Gastrocnemius medialis (tissue), 4 donors: ENCODE data around the gene LMO7. TPM values are rescaled to one million over a fixed set of nuclear protein-coding genes. Genes with fewer than 3 reads are reported as not detected.
"Not testable (repeated sequence)": the region's sequence is repeated elsewhere in the genome, so short reads cannot be mapped to it uniquely, and the experiment has no call there.

Source experiments
- ATAC-seq, 2 donors: fragments of 150-250 bp; one replicate each; pipeline ENCODE4 v1.9.1; 2016
- DNase-seq, 2 donors: peaks; one replicate each; pipeline ENCODE4 v3.0.0-alpha.2; 2019
- H3K27ac ChIP-seq, 4 donors: fragments of 200-600 bp; sonication (generic); 1 replicate in 1 of 4; 2 replicates in 3 of 4; pipeline ENCODE4 v1.5.1; 2016 to 2018; ENCODE audit warnings: mild to moderate bottlenecking in 2 of 4, moderate library complexity in 1 of 4
- H3K27me3 ChIP-seq, 3 donors: fragments of 200-600 bp; sonication (generic) in 2 of 3; 1 replicate in 1 of 3; 2 replicates in 2 of 3; pipeline versions ENCODE4 v1.5.1 to v1.6.0; 2016 to 2019; ENCODE audit warnings: mild to moderate bottlenecking in 1 of 3, moderate library complexity in 1 of 3
- H3K36me3 ChIP-seq, 2 donors: fragments of 200-600 bp; sonication (generic) in 1 of 2; one replicate each; pipeline ENCODE4 v1.5.1; 2017 to 2018
- H3K4me1 ChIP-seq, 2 donors: fragments of 200-600 bp; sonication (generic) in 1 of 2; one replicate each; pipeline ENCODE4 v1.5.1; 2016 to 2017; ENCODE audit warnings: mild to moderate bottlenecking in 2 of 2
- H3K4me3 ChIP-seq, 4 donors: fragments of 200-600 bp; sonication (generic) in 3 of 4; 1 replicate in 1 of 4; 2 replicates in 3 of 4; pipeline ENCODE4 v1.5.1; 2016 to 2019; ENCODE audit warnings: mild to moderate bottlenecking in 2 of 4
- H3K9me3 ChIP-seq, 3 donors: fragments of 200-600 bp; sonication (generic) in 2 of 3; 1 replicate in 1 of 3; 2 replicates in 2 of 3; pipeline ENCODE4 v1.5.1; 2016 to 2019
- CTCF ChIP-seq, 5 experiments: fragments of 450-650 bp in 3 of 5; fragments of 200-600 bp in 2 of 5; sonication (generic) in 2 of 5; IDR thresholded peaks in 4 of 5; conservative IDR thresholded peaks in 1 of 5; 1 replicate in 4 of 5; 2 replicates in 1 of 5; pipeline ENCODE4 v1.5.1; 2016 to 2019; ENCODE audit warnings: antibody characterized with exemption in 5 of 5, mild to moderate bottlenecking in 3 of 5, moderate library complexity in 3 of 5
- POLR2A ChIP-seq, 2 donors: fragments of 450-650 bp; IDR thresholded peaks; one replicate each; pipeline ENCODE4 v1.6.1; 2017; ENCODE audit warnings: antibody characterized with exemption in 2 of 2, mild to moderate bottlenecking in 2 of 2, moderate library complexity in 2 of 2
- in situ Hi-C, 4 donors: fragments of 200-750 bp; cut with MboI; loops; one replicate each; pipeline versions ENCODE4 v1.15.0 to v1.8.0; 2017; ENCODE audit warnings: low sequenced_read_pairs in 4 of 4
- intact Hi-C: fragments of 100-400 bp; cut with DNase I; formaldehyde crosslinking; loops from one replicate; pipeline ENCODE4 v1.15.1; 2023; ENCODE audit warnings: low total_unique reads
- total RNA-seq, 4 donors: library from RNA; depleted of rRNA; stranded (reverse); fragments of >200 nt; gene quantifications; one replicate each; pipeline versions ENCODE4 v1.1.0 to v1.2.3, GENCODE V29; 2016

The LMO7 gene
- total RNA-seq, 4 donors from 2014 or later: 68.3 to 134 (median 95.9) TPM

GRCh38 chr13:75771818-75772217 lies 135.7 kb downstream of the LMO7 start:
- H3K4me1 ChIP-seq: peaks cover 42 to 72% of the 10 kb centered on the region in 2 donors
- in situ Hi-C loops (no loop called here), intact Hi-C loops (loop anchor here (2.0 kb wide), 1 partner anchor 15 kb away; no protein-coding TSS in a partner anchor)
- H3K9me3 ChIP-seq: no peaks in the 10 kb centered on the region
- no peak for DNase-seq
- H3K4me3 ChIP-seq: no peak overlapping the region
- ATAC-seq: peak; percentile 79 to 81
- TF ChIP-seq POLR2A (IDR thresholded peaks at IDR 0.05) (no peak), CTCF (IDR thresholded peaks at IDR 0.05 in 4 of 5, conservative IDR thresholded peaks at IDR 0.05 in 1 of 5) (no peak)
- no peaks in the 10 kb centered on the region for H3K27me3 ChIP-seq
- H3K27ac ChIP-seq: peak overlapping the region; percentile 84 to 92 (median 88)
- no peaks in the 10 kb centered on the region for H3K36me3 ChIP-seq

GRCh38 chr13:75774176-75774575 lies 138.0 kb downstream of the LMO7 start:
- H3K36me3 ChIP-seq: no peaks in the 10 kb centered on the region
- H3K27ac ChIP-seq: peak overlapping the region; percentile 35 to 92 (median 88)
- TF ChIP-seq POLR2A (IDR thresholded peaks at IDR 0.05) (no peak), CTCF (IDR thresholded peaks at IDR 0.05 in 4 of 5, conservative IDR thresholded peaks at IDR 0.05 in 1 of 5) (no peak)
- no peak for ATAC-seq
- no peak for DNase-seq
- H3K4me1 ChIP-seq: peaks cover 20 to 53% of the 10 kb centered on the region in 2 donors
- no peak overlapping the region for H3K4me3 ChIP-seq
- no peaks in the 10 kb centered on the region for H3K9me3 ChIP-seq
- in situ Hi-C loops: no loop called here
- intact Hi-C loops: no loop called here
- H3K27me3 ChIP-seq: no peaks in the 10 kb centered on the region

- in situ Hi-C loops (no loop called here), intact Hi-C loops (no loop called here)
- Histone ChIP-seq H3K27ac (peak overlapping the region; percentile 34 to 64 (median 53)), H3K36me3 (no peaks in the 10 kb centered on the region), H3K4me3 (no peak overlapping the region), H3K27me3 (no peaks in the 10 kb centered on the region), H3K9me3 (no peaks in the 10 kb centered on the region), H3K4me1 (peaks cover 0 to 30% of the 10 kb centered on the region in 2 donors)
- ATAC-seq (no peak), DNase-seq (no peak)
- TF ChIP-seq CTCF (IDR thresholded peaks at IDR 0.05 in 4 of 5, conservative IDR thresholded peaks at IDR 0.05 in 1 of 5) (no peak), POLR2A (IDR thresholded peaks at IDR 0.05) (no peak)
These were observed 140.4 kb downstream of the LMO7 start for GRCh38 chr13:75776550-75776949.

- ATAC-seq (no peak), DNase-seq (no peak)
- Histone ChIP-seq H3K36me3 (no peaks in the 10 kb centered on the region), H3K4me3 (no peak overlapping the region), H3K27ac (no peak overlapping the region), H3K9me3 (no peaks in the 10 kb centered on the region), H3K4me1 (peaks cover 7 to 19% of the 10 kb centered on the region in 2 donors), H3K27me3 (no peaks in the 10 kb centered on the region)
- intact Hi-C loops (no loop called here), in situ Hi-C loops (no loop called here)
- TF ChIP-seq CTCF (IDR thresholded peaks at IDR 0.05 in 4 of 5, conservative IDR thresholded peaks at IDR 0.05 in 1 of 5): no peak
- TF ChIP-seq POLR2A (IDR thresholded peaks at IDR 0.05): no peak
These were observed 143.3 kb downstream of the LMO7 start for GRCh38 chr13:75779393-75779792.

- H3K9me3 ChIP-seq, ATAC-seq, H3K4me3 ChIP-seq, DNase-seq, intact Hi-C loops, H3K27me3 ChIP-seq, in situ Hi-C loops, H3K36me3 ChIP-seq, H3K27ac ChIP-seq: not testable (repeated sequence)
- H3K4me1 ChIP-seq: peaks cover 13 to 23% of the 10 kb centered on the region in 2 donors
These were observed 144.0 kb downstream of the LMO7 start for GRCh38 chr13:75780103-75780502.
